A673 (cell line): ENCODE measurements around the gene WDR53.

Experiments used
- EZH2 ChIP-seq: fragments of 200-600 bp; sonication (generic); IDR thresholded peaks from 2 replicates; pipeline ENCODE4 v1.6.1; 2017; ENCODE audit warnings: borderline replicate concordance, low read depth, mild to moderate bottlenecking, mixed read lengths, antibody characterized with exemption, low read length; ENCODE audit not compliant: poor library complexity, severe bottlenecking
- TF ChIP-seq, protein P1 (sequence below): fragments of 300-800, 200-600 bp; sonication (generic); conservative IDR thresholded peaks from 2 replicates; pipeline ENCODE4 v1.5.1; 2017; ENCODE audit warnings: low read depth, mild to moderate bottlenecking, antibody characterized with exemption, low read length, moderate library complexity, mixed read lengths

DNA sequence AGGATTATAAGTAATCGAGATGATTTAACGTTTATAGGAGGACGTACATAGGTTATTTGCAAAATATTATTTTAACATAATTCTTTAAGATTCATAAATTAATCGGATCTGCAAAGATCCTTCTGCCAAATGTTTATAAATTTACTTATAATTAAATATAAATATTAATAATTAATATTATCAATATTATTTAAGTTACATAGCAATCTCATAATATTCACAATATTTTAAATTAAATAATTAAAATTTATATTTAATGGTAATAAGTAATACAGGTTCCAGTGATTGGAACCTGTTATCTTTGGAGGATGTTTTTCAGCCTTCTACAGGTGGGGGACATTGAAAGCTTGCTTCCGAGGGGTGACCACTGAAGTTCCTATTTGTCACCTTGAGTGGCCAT is 16.1 kb downstream of the WDR53 start:
- TF ChIP-seq, protein P1, sequence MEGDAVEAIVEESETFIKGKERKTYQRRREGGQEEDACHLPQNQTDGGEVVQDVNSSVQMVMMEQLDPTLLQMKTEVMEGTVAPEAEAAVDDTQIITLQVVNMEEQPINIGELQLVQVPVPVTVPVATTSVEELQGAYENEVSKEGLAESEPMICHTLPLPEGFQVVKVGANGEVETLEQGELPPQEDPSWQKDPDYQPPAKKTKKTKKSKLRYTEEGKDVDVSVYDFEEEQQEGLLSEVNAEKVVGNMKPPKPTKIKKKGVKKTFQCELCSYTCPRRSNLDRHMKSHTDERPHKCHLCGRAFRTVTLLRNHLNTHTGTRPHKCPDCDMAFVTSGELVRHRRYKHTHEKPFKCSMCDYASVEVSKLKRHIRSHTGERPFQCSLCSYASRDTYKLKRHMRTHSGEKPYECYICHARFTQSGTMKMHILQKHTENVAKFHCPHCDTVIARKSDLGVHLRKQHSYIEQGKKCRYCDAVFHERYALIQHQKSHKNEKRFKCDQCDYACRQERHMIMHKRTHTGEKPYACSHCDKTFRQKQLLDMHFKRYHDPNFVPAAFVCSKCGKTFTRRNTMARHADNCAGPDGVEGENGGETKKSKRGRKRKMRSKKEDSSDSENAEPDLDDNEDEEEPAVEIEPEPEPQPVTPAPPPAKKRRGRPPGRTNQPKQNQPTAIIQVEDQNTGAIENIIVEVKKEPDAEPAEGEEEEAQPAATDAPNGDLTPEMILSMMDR, result no peak
- no peak for TF ChIP-seq EZH2
